Coronary artery (tissue), 2 donors: ENCODE results near the gene WIPF2.
A peak's percentile ranks its signal among the peaks of the same experiment; 100 is the strongest.

Experiments used
- DNase-seq: peaks from one replicate; pipeline ENCODE4 v3.0.0-alpha.2; 2017; ENCODE audit warnings: low spot score
- H3K27ac ChIP-seq, 2 donors: fragments of 200-600 bp; sonication (generic); one replicate each; pipeline ENCODE4 v1.5.1; 2016 to 2019
- H3K4me3 ChIP-seq: fragments of 200-600 bp; sonication (generic); 2 replicates; pipeline ENCODE4 v1.5.1; 2016; ENCODE audit warnings: mild to moderate bottlenecking, moderate library complexity
- TF ChIP-seq, protein P1 (sequence below): fragments of 200-600 bp; sonication (generic); IDR thresholded peaks from one replicate; pipeline ENCODE4 v1.5.1; 2019; ENCODE audit warnings: antibody characterized with exemption

The WIPF2 gene

DNA sequence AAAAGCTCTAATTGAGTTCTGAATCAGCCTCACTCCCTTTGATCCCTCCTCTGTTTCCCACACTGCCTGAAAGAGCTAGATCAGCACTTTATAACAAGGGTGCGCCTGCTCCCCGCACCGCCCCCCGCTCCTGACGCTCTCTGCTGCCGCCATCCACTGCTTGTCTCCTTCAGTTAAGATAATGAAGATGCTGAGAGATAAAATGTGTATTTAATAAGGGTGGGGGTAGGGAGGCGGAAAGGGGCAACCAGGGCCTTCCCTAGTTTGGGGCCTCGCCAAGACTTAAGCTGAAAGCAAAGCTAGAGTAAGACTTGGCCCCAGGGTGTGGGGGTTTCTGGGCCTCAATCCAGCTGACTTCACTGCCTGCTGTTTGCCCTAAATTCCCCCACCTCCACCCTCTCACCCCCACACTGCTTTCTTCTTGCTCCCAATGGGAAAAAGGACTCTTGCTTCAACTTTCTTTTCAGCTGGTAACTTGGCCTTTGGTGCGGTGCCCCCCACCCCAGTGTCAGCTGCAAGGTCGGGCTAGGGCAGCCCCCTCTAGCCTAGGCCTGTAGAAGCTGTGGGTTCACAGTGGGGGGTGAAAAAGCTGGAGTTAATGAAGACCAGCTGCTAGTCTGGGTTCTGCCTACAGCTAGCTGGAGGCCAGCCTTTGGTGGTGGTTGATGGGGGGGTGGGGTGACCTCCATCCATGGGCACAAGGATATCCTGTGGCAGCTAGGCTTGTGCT, 88.1 kb downstream of the WIPF2 start:
- peak; percentile 73 for DNase-seq
- Histone ChIP-seq H3K4me3 (no peak overlapping the region), H3K27ac (peak overlapping the region in 1 of 2 donors; percentile 63)
- TF ChIP-seq, protein P1, sequence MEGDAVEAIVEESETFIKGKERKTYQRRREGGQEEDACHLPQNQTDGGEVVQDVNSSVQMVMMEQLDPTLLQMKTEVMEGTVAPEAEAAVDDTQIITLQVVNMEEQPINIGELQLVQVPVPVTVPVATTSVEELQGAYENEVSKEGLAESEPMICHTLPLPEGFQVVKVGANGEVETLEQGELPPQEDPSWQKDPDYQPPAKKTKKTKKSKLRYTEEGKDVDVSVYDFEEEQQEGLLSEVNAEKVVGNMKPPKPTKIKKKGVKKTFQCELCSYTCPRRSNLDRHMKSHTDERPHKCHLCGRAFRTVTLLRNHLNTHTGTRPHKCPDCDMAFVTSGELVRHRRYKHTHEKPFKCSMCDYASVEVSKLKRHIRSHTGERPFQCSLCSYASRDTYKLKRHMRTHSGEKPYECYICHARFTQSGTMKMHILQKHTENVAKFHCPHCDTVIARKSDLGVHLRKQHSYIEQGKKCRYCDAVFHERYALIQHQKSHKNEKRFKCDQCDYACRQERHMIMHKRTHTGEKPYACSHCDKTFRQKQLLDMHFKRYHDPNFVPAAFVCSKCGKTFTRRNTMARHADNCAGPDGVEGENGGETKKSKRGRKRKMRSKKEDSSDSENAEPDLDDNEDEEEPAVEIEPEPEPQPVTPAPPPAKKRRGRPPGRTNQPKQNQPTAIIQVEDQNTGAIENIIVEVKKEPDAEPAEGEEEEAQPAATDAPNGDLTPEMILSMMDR: no peak

GRCh38 chr17:40307740-40308239, 88.7 kb downstream of the WIPF2 start:
- TF ChIP-seq, protein P1: no peak
- peak overlapping the region in 1 of 2 donors; percentile 63 for H3K27ac ChIP-seq
- DNase-seq: peak; percentile 67
- H3K4me3 ChIP-seq: no peak overlapping the region

DNA sequence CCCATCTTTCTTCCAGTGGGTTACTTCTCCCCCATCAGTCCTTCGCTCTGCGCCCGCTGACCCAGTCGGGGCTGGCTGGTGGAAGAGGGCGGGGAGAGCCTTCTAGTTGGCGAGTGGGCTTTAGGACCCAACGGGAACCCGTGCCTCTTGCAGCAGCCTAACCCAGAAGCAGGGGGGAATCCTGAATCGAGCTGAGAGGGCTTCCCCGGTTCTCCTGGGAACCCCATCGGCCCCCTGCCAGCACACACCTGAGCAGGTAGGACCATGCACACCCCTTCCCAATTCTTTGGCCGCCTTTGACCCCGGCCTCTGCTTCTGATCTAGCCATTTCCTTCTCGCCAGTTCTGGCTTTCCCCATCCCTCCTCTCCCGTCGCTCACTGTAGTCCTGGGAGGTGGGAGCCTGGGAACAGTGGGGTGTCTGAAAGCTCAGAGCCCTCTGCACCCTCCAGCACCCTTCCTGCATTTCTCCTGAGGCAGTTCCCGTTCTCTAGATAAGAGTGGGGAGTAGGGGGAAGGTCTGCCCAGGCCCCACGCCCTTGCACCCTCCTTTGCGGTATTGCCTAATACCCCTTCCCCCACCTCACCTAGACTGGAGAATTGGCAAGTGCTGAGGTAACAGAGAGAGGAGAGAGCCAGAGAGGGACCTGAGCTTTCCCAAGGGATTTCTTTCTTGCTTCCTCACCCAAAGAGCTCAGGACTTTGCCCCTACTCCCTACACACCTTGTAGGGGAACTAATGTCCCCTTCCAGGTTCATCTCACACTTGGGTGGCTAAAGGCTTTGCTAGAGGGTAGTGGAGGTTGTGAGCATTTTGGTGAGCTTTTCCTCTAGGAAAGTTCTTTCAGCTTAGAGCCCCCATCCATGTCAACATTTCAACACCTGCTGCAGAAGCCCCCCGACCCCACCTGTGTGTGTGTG, 90.2 kb downstream of the WIPF2 start, which contains the start of gene RARA:
RARA (plus strand) TSS at position 150 of the 918 bp plus-strand sequence. CDS start 22,039 bp downstream, outside the sequence.
- peak; percentile 76 for DNase-seq
- H3K27ac ChIP-seq: peak within 1 kb of the TSS in 1 of 2 donors; percentile 92
- peak within 1 kb of the TSS; percentile 74 for H3K4me3 ChIP-seq
- TF ChIP-seq, protein P1: no peak

- DNase-seq: peak; percentile 70
- H3K27ac ChIP-seq: peak overlapping the region; percentile 81 to 92
- H3K4me3 ChIP-seq: peak overlapping the region; percentile 74
- TF ChIP-seq, protein P1: no peak
Observed at GRCh38 chr17:40309949-40310510, 90.9 kb downstream of the WIPF2 start.

DNA sequence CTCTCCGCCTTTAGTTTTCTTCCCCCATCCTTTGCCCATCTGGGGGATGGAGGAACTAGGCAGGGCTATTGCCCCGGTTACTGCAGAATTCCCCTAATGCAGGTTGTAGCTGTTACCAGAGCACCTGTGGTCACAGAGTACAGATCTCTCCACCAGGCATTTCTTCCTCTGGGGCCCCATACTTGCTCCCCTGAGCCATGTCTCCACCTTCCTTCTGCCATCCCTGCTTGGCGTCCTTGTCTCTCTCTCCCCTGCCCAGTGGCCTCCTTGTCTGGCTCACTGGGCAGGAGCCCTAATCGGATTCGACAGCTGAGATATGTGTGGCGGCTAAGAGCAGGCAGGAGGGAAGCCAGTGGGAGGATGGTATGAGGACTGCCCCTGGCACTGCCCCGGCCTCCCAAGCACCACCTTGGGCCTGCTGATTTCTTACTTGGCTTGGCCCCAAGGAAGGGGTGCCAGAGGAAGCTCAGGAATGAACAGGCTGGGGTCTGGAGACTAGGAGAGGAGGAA, 91.8 kb downstream of the WIPF2 start:
- Histone ChIP-seq H3K4me3 (no peak overlapping the region), H3K27ac (peak overlapping the region; percentile 81 to 92)
- TF ChIP-seq, protein P1: no peak
- DNase-seq: peak; percentile 70

- no peak overlapping the region for H3K4me3 ChIP-seq
- no peak for DNase-seq
- TF ChIP-seq, protein P1: no peak
- peak overlapping the region; percentile 81 to 92 for H3K27ac ChIP-seq
Observed at GRCh38 chr17:40311575-40311974, 92.5 kb downstream of the WIPF2 start.
